Measurements from ENCODE around the gene FGF9.

FGF9 gene

GRCh38 chr13:21719463-21719862 lies 48.6 kb downstream of the FGF9 start:
- no peak for DNase-seq

DNA sequence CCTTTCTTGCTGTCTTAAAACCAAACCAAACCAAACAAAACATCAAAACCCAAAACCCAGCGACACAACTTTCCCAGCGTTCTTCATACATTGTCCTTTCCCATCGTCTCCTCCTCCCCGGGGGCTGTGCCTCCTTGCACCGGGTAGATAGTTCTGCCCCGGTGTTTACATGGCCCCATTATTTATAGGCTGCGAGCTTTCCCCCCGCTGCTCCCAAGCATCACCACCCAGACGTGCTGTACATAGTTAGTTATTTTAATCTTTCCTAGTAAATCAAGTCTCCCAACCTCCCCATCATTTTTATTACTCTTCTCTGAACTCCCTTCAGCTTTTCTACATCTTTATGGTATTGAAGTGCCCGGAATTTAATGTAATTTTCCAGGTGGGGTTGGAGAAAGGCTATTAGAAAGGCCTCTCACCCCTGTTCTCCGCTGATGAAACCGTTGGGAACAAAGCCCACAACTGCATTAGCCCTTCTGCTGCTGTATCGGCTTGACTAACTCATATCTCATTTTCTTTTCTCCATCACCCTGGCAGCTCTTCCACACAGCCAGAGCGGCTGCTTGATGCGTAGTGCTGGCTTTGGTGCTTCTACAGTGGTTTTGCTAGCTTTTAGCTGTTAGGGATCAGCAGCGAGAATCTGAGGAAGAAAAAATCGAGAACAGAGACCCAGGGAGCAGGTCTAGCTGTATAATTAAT lies 53.1 kb downstream of the FGF9 start:
- no peak for DNase-seq

DNA sequence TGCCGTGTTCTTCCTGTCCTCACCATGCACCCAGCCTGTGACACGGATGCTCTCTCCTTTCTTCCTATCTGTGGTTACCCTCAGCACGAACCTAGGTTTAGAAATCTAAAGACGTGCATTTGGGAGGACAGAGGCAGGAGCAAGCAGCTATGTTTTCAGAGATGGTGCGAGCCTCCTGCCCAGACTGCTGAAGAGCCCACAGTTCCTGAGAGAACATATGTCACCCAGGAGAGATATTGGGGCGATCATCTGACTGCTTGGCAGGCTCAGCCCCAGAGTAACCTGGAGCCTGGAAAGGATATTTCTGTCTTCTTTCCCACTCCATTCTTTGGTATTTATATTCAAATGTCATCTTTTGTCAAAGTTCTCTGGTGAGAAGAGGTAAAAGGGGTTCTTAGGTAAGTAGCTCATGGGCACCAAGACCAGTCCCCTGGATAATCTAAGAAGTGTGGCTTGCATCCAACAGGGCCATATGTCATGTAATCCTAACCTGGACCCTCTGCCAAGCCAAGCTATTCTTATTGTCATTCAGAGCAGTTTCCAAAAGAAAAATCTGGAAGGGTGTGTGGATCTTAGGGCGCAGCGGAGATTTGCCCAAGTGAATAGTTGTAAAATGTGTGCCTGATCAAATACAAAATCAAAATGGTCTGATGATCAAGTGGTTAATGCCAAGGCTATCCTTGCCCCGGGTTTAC lies 59.5 kb downstream of the FGF9 start:
- DNase-seq = no peak

- DNase-seq = no peak
Measured at GRCh38 chr13:21733475-21734263, 62.8 kb downstream of the FGF9 start.

GRCh38 chr13:21734961-21735360 lies 64.1 kb downstream of the FGF9 start:
- DNase-seq = no peak

DNA sequence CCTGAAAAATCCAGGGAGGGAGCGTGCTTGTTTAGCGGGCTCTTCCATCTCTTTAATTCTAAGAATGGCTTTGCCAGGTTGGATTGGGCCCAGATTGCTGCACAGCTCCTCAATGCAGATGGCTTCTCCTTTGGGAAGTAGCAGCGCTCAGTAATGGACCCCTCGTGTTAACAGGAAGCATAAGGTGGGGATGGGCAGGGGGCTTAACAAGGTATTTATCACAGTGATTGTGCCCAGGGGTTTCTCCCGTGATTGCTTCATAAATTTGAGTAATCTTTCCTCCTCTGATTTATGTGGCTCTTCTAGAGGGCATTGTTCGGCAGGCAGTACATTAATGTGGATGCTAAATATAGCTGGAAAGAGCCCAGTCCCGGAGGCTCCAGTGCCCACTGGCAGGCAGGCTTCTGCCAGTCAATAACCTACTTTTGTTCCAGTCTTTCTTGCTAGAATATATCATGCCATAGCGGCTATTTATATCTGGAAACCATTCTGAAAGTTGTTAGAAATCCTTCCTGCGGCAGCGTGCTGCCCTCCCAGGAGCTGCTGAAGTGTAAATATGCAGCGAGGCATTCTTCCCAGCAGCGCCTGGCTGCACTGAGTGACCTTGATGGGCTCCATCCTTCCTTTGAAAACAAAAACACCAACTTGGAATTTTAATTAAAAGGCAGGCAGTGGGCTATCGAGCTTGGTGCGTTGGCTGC lies 65.0 kb downstream of the FGF9 start:
- no peak for DNase-seq

GRCh38 chr13:21736926-21737325 lies 66.1 kb downstream of the FGF9 start:
- DNase-seq = no peak

- DNase-seq = no peak
Measured at GRCh38 chr13:21738630-21739029, 67.8 kb downstream of the FGF9 start.

DNA sequence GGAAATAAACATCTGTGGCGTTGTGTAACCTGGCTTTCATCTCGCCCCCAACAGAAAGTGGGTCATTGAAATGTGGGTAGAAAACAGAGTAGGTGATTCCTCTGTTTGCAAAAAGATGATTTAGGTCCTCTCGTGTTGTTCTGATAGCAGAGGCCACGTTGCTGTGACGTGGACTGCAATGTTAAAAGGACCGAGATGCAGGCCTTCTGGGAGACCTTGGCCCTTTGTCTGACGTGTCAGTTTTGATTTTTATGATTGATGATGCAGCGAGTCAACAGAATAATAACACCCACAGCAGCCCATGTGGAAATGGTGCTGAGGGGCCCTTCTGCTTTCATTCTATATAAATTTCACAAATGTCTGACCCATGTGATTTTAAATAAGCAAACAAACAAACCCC lies 68.9 kb downstream of the FGF9 start:
- no peak for DNase-seq

DNA sequence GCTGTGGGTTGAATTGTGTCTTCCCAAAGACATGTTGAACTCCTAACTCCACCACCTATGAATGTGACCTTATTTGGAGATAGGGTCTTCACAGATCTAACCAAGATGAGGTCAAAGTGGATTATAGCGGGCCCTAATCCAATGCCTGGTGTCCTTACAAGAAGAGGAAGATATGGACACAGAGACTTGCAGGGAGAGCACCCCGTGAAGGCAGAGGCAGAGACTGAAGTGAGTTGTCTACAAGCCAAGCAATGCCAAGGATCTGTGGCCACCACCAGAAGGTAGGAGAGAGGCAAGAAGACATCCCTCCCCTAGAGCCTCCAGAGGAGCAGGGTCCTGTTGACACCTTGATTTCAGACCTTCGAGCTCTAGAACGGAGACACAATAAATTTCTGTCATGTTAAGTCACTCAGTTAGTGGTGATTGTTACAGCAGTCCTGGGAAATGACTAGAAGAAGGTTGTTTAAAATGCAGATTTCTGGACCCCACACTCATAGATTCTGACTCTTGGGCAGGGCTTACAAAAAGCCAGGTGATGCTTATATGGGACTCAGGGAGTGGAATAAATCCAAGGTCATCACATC lies 70.6 kb downstream of the FGF9 start:
- DNase-seq = no peak

- no peak for DNase-seq
Measured at GRCh38 chr13:21742096-21742495, 71.2 kb downstream of the FGF9 start.

- DNase-seq = no peak
Measured at GRCh38 chr13:21744149-21744548, 73.3 kb downstream of the FGF9 start.

DNA sequence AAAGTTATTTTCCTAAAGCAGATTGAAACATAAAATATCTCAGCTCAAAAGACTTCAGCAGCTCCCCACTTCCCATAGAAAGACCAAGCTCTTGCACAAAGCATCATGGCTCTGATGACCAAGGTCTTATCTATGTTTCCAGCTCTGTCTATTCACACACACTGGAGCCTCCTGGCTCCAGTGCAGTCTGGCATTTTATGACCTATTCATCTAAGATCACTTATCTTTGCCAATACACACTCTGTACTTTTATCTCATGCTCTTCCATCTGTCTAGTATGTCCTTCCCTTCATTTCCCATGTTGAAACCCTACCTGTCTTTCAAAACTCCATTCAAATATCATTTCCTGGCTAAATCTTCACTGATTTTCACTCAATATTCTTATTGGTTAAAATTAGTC lies 74.4 kb downstream of the FGF9 start:
- DNase-seq = no peak

GRCh38 chr13:21747456-21747855 lies 76.6 kb downstream of the FGF9 start:
- DNase-seq = no peak

DNA sequence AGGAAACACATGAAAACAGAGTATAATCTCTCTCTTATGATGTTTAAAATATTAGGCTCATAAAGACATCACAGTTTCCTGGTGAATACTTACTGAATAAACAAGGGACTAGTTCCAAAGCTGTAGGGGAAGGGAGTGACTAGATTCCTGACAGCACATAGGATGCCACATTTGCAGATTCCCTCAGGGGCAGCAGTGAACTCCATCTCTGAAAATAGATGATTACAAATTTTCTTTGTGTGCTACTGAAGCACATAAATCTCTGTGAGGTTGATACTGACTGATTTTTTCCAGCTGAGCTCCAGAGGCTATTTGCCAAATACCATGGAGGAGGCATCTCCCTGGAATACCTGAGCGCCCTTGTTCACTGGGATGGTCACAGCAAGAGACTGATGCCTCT lies 77.3 kb downstream of the FGF9 start:
- no peak for DNase-seq

DNA sequence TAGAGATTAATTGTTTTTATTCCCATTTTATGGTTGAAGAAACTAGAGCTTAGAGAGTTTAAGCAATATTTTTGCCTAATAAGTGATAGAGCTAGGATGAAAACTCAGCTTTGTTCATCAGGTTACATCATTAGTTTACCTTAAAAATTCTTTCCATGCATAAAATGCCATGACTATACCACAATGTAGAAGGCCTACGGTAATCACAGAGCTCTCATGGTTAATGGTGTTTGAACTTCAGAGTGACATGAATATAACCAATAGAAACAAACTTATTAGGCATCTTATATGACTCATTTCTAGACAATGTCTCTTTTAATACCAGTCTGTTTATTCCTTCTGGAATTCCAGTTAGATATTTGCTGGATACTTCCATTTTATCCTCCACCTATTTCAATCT lies 78.5 kb downstream of the FGF9 start:
- no peak for DNase-seq

DNA sequence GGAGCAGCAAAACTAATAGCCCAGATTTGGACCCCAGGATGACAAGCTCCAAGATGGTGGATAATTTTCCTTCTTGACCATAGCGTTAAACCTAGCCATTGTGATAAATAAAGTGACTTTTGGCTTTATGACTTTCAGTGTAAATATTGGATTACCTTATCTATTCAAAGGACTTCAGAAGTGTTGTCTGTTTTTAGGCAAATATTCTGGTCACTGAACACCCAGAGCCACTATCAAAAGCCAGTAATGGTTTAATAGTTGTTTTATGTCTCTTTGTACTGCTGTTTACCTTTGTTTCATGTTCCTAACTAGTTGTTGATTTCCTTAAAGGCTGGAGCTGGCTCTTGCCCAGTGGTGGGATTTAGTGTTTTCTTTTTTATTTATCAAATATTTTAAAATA lies 81.6 kb downstream of the FGF9 start:
- no peak for DNase-seq

DNA sequence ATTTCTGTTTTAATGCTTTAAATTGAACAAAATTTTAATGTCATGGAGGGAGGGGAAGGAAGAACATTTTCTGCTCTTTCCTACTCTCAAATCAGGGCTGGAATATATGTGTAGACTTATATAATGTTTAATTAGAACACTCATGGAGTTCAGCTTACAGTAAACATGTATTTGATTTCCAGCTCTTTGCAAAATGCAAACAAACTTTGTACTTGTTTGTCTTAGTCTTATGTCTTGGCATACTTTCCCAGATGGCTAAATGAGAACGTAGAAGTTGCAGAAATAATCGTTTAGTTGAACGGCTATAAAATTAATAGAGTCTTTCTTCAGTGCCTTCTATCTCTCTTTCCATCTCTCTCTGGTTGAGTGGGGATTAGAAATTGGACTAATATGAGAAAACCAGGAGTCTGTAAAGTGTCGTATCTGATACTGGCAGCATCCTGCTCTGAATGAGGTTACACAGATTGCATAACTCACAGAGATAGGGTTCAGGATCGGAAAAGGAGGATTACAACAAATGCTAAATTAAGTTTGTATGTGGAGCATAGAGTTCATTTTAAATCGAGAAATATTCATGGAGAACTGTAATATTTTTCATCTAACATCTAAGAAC lies 82.3 kb downstream of the FGF9 start:
- DNase-seq = no peak

All from activated effector memory CD4-positive, alpha-beta T cell treated with Interleukin-2 at 50 U/mL for 16 hours (primary cell).